Measurements from ENCODE around the gene RASSF5. TPM values are rescaled to one million over a fixed set of nuclear protein-coding genes. Genes with fewer than 3 reads are reported as not detected.

RASSF5 gene
- total and polyA plus RNA-seq, 10 of the 15 experiments (the other 5 are each of a cell fraction or from before 2014, with no cell fraction given) = 14.0 to 89.6 (median 68.9) TPM

DNA sequence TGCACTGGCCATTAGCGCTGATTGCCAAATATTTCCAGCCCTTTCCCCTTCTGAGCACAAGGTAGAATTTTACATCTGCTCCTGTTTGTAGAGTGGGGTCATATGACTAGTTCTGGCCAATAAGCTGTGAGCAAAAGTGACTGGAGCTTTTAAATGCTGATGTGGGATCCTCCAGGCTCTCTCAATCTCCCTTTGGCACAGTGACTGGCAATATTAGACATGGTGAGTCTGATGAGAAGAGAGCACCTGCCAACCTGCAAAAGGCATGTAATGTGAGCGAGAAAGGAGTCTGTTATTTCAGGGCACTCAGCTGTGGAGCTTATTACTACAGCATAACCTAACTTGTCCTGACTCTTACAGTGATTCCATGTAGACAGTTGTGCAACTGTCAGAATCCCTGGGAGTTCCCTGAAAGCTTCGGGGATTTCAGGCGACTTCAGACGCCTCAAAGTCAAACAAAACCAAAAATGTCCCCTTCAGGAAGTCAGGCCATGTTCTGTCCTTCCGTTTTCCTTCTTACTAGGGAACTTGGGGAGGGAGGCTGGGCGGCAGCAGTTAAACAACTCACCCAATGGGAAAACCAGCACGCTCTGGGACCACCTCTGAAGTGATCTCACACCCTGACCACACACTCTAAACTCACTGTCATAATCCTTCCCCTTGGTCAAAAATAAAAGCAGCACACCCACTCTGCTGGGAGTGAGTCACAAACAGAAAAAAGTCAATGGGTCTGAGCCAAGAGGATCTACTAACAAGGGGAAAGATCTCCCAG, 3.6 kb upstream of the RASSF5 start (continued):
- TF ChIP-seq NFYB (IDR thresholded peaks at IDR 0.05; ENCODE audit: insufficient read depth, low read depth, low read length) = peak; percentile 45
- no peak for TF ChIP-seq ZSCAN29 (IDR thresholded peaks at IDR 0.05)
- TF ChIP-seq ATF7 (IDR thresholded peaks at IDR 0.05; ENCODE audit: low read depth) = peak; percentile 95
- TF ChIP-seq CEBPZ (IDR thresholded peaks at IDR 0.05; ENCODE audit: low read depth, low read length) = no peak
- TF ChIP-seq CEBPB (IDR thresholded peaks at IDR 0.05; ENCODE audit: borderline replicate concordance in 1 of 2, low read depth in 2 of 2, low read length in 2 of 2) = no peak; a peak in 1 of 4 replicates
- TF ChIP-seq ZNF274 (IDR thresholded peaks at IDR 0.05; ENCODE audit: insufficient read depth, insufficient read length) = no peak
- TF ChIP-seq, protein P1, sequence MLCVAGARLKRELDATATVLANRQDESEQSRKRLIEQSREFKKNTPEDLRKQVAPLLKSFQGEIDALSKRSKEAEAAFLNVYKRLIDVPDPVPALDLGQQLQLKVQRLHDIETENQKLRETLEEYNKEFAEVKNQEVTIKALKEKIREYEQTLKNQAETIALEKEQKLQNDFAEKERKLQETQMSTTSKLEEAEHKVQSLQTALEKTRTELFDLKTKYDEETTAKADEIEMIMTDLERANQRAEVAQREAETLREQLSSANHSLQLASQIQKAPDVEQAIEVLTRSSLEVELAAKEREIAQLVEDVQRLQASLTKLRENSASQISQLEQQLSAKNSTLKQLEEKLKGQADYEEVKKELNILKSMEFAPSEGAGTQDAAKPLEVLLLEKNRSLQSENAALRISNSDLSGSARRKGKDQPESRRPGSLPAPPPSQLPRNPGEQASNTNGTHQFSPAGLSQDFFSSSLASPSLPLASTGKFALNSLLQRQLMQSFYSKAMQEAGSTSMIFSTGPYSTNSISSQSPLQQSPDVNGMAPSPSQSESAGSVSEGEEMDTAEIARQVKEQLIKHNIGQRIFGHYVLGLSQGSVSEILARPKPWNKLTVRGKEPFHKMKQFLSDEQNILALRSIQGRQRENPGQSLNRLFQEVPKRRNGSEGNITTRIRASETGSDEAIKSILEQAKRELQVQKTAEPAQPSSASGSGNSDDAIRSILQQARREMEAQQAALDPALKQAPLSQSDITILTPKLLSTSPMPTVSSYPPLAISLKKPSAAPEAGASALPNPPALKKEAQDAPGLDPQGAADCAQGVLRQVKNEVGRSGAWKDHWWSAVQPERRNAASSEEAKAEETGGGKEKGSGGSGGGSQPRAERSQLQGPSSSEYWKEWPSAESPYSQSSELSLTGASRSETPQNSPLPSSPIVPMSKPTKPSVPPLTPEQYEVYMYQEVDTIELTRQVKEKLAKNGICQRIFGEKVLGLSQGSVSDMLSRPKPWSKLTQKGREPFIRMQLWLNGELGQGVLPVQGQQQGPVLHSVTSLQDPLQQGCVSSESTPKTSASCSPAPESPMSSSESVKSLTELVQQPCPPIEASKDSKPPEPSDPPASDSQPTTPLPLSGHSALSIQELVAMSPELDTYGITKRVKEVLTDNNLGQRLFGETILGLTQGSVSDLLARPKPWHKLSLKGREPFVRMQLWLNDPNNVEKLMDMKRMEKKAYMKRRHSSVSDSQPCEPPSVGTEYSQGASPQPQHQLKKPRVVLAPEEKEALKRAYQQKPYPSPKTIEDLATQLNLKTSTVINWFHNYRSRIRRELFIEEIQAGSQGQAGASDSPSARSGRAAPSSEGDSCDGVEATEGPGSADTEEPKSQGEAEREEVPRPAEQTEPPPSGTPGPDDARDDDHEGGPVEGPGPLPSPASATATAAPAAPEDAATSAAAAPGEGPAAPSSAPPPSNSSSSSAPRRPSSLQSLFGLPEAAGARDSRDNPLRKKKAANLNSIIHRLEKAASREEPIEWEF (IDR thresholded peaks at IDR 0.05; ENCODE audit: insufficient replicate concordance, low read depth, low read length) = peak; percentile 13
- no peak for TF ChIP-seq SIN3A (IDR thresholded peaks at IDR 0.05; ENCODE audit: low read depth, low read length)
- no peak for TF ChIP-seq RBBP5 (conservative IDR thresholded peaks at IDR 0.05)
- no peak for TF ChIP-seq ZNF24 (IDR thresholded peaks at IDR 0.05)
- no peak for TF ChIP-seq RFX5 (IDR thresholded peaks at IDR 0.05; ENCODE audit: low read depth, low read length)
- no peak for TF ChIP-seq KAT2A (conservative IDR thresholded peaks at IDR 0.05; ENCODE audit: control insufficient read depth, low read depth, low read length)
- TF ChIP-seq, protein P2, sequence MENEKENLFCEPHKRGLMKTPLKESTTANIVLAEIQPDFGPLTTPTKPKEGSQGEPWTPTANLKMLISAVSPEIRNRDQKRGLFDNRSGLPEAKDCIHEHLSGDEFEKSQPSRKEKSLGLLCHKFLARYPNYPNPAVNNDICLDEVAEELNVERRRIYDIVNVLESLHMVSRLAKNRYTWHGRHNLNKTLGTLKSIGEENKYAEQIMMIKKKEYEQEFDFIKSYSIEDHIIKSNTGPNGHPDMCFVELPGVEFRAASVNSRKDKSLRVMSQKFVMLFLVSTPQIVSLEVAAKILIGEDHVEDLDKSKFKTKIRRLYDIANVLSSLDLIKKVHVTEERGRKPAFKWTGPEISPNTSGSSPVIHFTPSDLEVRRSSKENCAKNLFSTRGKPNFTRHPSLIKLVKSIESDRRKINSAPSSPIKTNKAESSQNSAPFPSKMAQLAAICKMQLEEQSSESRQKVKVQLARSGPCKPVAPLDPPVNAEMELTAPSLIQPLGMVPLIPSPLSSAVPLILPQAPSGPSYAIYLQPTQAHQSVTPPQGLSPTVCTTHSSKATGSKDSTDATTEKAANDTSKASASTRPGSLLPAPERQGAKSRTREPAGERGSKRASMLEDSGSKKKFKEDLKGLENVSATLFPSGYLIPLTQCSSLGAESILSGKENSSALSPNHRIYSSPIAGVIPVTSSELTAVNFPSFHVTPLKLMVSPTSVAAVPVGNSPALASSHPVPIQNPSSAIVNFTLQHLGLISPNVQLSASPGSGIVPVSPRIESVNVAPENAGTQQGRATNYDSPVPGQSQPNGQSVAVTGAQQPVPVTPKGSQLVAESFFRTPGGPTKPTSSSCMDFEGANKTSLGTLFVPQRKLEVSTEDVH (IDR thresholded peaks at IDR 0.05; ENCODE audit: low read depth, partially characterized antibody) = no peak
- TF ChIP-seq E4F1 (IDR thresholded peaks at IDR 0.05; ENCODE audit: borderline replicate concordance, partially characterized antibody) = no peak
- no peak for TF ChIP-seq ZZZ3 (IDR thresholded peaks at IDR 0.05; ENCODE audit: control insufficient read depth, insufficient read length, low read depth)
